ENCODE results near the gene CMIP.

The CMIP gene

GRCh38 chr16:81578636-81579413 lies 134.2 kb downstream of the CMIP start:
- no peak for DNase-seq (ENCODE audit: low read depth in 1 of 2, low spot score in 1 of 2)

- DNase-seq (ENCODE audit: low read depth in 1 of 2, low spot score in 1 of 2) = no peak
Measured at GRCh38 chr16:81581107-81581506, 136.5 kb downstream of the CMIP start.

GRCh38 chr16:81582655-81583441 lies 138.2 kb downstream of the CMIP start:
- no peak for DNase-seq (ENCODE audit: low read depth in 1 of 2, low spot score in 1 of 2)

GRCh38 chr16:81583893-81584631 lies 139.5 kb downstream of the CMIP start:
- no peak for DNase-seq (ENCODE audit: low read depth in 1 of 2, low spot score in 1 of 2)

GRCh38 chr16:81585785-81586184 lies 141.2 kb downstream of the CMIP start:
- no peak for DNase-seq (ENCODE audit: low read depth in 1 of 2, low spot score in 1 of 2)

GRCh38 chr16:81586417-81586816 lies 141.8 kb downstream of the CMIP start:
- DNase-seq (ENCODE audit: low read depth in 1 of 2, low spot score in 1 of 2) = no peak

- DNase-seq (ENCODE audit: low read depth in 1 of 2, low spot score in 1 of 2) = no peak
Measured at GRCh38 chr16:81586977-81587625, 142.5 kb downstream of the CMIP start.

GRCh38 chr16:81587626-81588160 lies 143.1 kb downstream of the CMIP start:
- no peak for DNase-seq (ENCODE audit: low read depth in 1 of 2, low spot score in 1 of 2)

GRCh38 chr16:81588326-81589081 lies 143.9 kb downstream of the CMIP start:
- no peak for DNase-seq (ENCODE audit: low read depth in 1 of 2, low spot score in 1 of 2)

- no peak for DNase-seq (ENCODE audit: low read depth in 1 of 2, low spot score in 1 of 2)
Measured at GRCh38 chr16:81589975-81590650, 145.5 kb downstream of the CMIP start.

- no peak for DNase-seq (ENCODE audit: low read depth in 1 of 2, low spot score in 1 of 2)
Measured at GRCh38 chr16:81590714-81591544, 146.3 kb downstream of the CMIP start.

GRCh38 chr16:81591545-81591870 lies 146.9 kb downstream of the CMIP start:
- DNase-seq (ENCODE audit: low read depth in 1 of 2, low spot score in 1 of 2) = no peak

GRCh38 chr16:81592353-81592866 lies 147.8 kb downstream of the CMIP start:
- DNase-seq (ENCODE audit: low read depth in 1 of 2, low spot score in 1 of 2) = no peak

- no peak for DNase-seq (ENCODE audit: low read depth in 1 of 2, low spot score in 1 of 2)
Measured at GRCh38 chr16:81593481-81593880, 148.9 kb downstream of the CMIP start.

- DNase-seq (ENCODE audit: low read depth in 1 of 2, low spot score in 1 of 2) = no peak
Measured at GRCh38 chr16:81595629-81596292, 151.2 kb downstream of the CMIP start.

GRCh38 chr16:81597079-81597658 lies 152.6 kb downstream of the CMIP start:
- no peak for DNase-seq (ENCODE audit: low read depth in 1 of 2, low spot score in 1 of 2)

GRCh38 chr16:81598083-81598482 lies 153.5 kb downstream of the CMIP start:
- no peak for DNase-seq (ENCODE audit: low read depth in 1 of 2, low spot score in 1 of 2)

Data from activated T-helper 1 cell treated with anti-CD3 and anti-CD28 coated beads, Interleukin-2, amount 50 U/mL, for 16 hours (primary cell).